GM12892 (cell line): Measurements from ENCODE around the gene TBC1D5.
"Not testable (repeated sequence)": the region's sequence is repeated elsewhere in the genome, so short reads cannot be mapped to it uniquely, and the experiment has no call there.

Experiments
- DNase-seq: peaks from one replicate; pipeline ENCODE4 v3.0.0; 2011; ENCODE audit not compliant: insufficient read length
- FAIRE-seq: peaks from 2 replicates; lab custom pipeline; 2011; peaks lifted over from hg19 to GRCh38; lab: Jason Lieb, UNC
- POLR2A ChIP-seq: IDR thresholded peaks from 2 replicates; pipeline ENCODE4 v1.6.1; 2011; ENCODE audit warnings: low read depth, low read length, control low read depth
- POLR2AphosphoS5 ChIP-seq: IDR thresholded peaks from 2 replicates; pipeline ENCODE4 v1.6.1; 2011; ENCODE audit warnings: low read depth, low read length, control low read depth
- TAF1 ChIP-seq: IDR thresholded peaks from 2 replicates; pipeline ENCODE4 v1.6.1; 2011; ENCODE audit warnings: low read depth, mild to moderate bottlenecking, control low read depth, low read length, borderline replicate concordance

TBC1D5 gene

GRCh38 chr3:17412950-17413530 lies 329.4 kb downstream of the TBC1D5 start:
- DNase-seq, result no peak
- TF ChIP-seq POLR2AphosphoS5 (no peak), TAF1 (no peak), POLR2A (no peak)
- FAIRE-seq, result peak; percentile 88

GRCh38 chr3:17411157-17411877 lies 331.1 kb downstream of the TBC1D5 start:
- TF ChIP-seq POLR2A (no peak), TAF1 (no peak), POLR2AphosphoS5 (no peak)
- no peak for FAIRE-seq
- no peak for DNase-seq

GRCh38 chr3:17407576-17407975 lies 334.9 kb downstream of the TBC1D5 start:
- FAIRE-seq, result no peak
- no peak for DNase-seq
- TF ChIP-seq POLR2AphosphoS5 (no peak), POLR2A (no peak), TAF1 (no peak)

GRCh38 chr3:17404548-17404947 lies 337.9 kb downstream of the TBC1D5 start:
- DNase-seq (no peak), FAIRE-seq (no peak)
- no peak for TF ChIP-seq POLR2A
- TF ChIP-seq POLR2AphosphoS5, result no peak
- no peak for TF ChIP-seq TAF1

DNA sequence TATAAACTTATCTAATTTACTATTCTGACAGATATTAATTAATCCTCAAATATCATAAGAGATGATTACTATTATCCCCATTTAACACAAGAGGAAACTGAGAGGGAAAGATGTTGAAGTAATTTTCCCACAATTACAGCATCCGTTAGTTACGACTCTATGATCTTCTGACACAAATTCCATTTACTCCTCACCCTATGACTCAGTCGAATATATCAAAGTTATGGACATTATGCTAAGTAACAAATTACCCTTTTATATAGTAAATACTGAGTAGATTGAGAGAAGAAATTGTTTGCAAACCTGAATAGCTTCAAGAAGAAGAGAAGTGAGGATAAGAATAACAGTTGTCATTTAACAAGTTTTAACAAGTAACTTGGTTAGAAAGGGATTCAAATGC lies 340.0 kb downstream of the TBC1D5 start:
- TF ChIP-seq TAF1 (no peak), POLR2AphosphoS5 (no peak), POLR2A (no peak)
- DNase-seq (no peak), FAIRE-seq (no peak)

GRCh38 chr3:17401912-17402311 lies 340.5 kb downstream of the TBC1D5 start:
- FAIRE-seq (no peak), DNase-seq (no peak)
- TF ChIP-seq POLR2A (no peak), TAF1 (no peak), POLR2AphosphoS5 (no peak)

GRCh38 chr3:17399586-17399985 lies 342.8 kb downstream of the TBC1D5 start:
- DNase-seq, result no peak
- TF ChIP-seq POLR2A (no peak), TAF1 (no peak), POLR2AphosphoS5 (no peak)
- FAIRE-seq, result no peak

- FAIRE-seq (peak; percentile 93), DNase-seq (no peak)
- TF ChIP-seq POLR2A (no peak), POLR2AphosphoS5 (no peak), TAF1 (no peak)
Measured at GRCh38 chr3:17398959-17399551, 343.4 kb downstream of the TBC1D5 start.

DNA sequence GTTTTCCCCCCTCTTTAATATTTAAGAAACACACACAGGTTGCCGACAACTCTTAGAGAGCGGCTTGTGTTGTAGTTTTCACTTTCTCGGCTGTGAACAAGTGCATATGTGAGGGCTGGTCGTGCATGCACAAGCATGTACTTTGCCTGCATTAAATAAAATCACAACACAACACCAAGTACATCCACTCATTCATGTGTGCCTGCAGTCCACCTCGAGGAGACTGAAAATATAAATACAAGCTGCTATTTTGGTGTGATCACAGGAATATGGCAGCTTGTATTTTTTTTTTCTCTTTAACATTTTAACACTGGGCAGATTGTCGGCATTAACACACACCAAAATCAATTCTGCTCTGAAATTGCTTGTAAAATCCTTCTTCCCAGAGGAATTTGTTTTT lies 346.4 kb downstream of the TBC1D5 start:
- no peak for DNase-seq
- TF ChIP-seq TAF1, result no peak
- no peak for TF ChIP-seq POLR2A
- TF ChIP-seq POLR2AphosphoS5, result no peak
- no peak for FAIRE-seq

DNA sequence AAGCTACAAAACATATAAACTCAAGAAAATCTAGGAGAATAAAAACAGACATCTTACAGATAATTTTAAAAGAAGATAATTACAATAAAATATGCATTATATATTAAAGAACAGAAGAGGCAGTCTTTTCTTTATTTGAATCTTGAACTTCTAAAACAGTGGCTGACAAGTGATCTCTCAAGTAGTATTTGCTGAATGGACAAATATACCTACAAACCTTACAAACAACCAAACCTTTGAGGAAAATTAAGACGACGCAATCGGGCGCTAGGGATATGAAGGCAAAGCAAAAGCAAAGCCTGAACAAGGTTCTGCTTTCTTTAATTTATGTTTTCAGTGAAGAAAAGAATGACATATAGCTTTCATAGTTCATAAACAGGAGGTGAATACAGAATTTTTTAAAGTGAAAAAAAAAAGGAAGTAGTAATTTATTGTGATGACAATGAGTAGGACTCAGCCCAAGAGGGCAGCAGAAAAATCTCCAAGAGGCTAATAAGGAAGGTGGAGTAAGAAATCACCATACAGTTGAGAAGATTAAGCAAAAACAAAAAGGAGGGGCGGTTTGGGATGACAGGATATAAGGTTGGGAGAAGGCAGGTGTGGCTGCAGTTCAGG lies 347.8 kb downstream of the TBC1D5 start:
- TF ChIP-seq TAF1, result no peak
- TF ChIP-seq POLR2AphosphoS5, result no peak
- TF ChIP-seq POLR2A, result no peak
- DNase-seq, result no peak
- no peak for FAIRE-seq

- DNase-seq, FAIRE-seq: not testable (repeated sequence)
Measured at GRCh38 chr3:17392516-17392915, 349.9 kb downstream of the TBC1D5 start.

DNA sequence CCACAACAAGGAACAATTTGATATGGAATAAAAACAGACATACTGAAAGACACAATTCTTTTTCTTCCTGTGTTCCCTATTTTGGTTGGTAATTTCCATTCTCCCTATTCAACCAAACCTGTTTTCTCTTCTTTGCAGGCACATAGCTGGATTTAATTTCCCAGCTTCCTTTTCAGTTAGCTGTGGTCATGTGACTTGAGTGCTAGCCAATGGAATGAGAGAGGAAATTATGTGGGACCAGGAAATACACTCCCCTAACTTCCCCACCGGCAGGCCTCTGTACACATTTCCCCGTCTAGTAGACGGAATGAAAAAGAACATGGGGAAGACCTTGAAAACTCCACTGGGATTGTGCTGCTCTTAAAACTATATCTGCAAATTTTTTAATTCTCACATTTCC lies 351.6 kb downstream of the TBC1D5 start:
- FAIRE-seq, result no peak
- TF ChIP-seq TAF1 (no peak), POLR2AphosphoS5 (no peak), POLR2A (no peak)

DNA sequence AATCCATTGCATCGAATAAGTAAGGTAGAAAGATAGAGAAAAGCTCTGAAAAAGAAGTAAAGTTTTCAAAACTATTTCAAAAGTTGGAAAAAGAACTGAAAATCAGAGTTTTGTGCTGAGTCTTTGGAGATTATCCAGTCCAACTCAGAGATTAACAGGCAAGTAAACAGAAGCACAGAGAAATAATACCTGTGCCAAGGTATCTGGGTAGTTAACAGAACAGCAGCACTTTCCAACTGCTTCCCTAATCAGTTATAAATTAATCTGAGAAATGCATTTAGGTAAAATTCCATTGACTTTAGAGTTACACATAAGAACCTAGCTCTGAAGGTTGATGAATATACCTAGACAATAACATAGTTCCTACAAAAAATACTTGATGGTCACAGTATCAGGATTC lies 355.3 kb downstream of the TBC1D5 start:
- TF ChIP-seq POLR2AphosphoS5 (no peak), POLR2A (no peak), TAF1 (no peak)
- FAIRE-seq (no peak), DNase-seq (no peak)

More for the DNA sequence above, 351.6 kb downstream of the TBC1D5 start:
- DNase-seq, result no peak
